Fibroblast of lung (primary cell): ENCODE data around the gene BFSP2. TPM values are rescaled to one million over a fixed set of nuclear protein-coding genes. Genes with fewer than 3 reads are reported as not detected.
"Not testable (repeated sequence)": the region's sequence is repeated elsewhere in the genome, so short reads cannot be mapped to it uniquely, and the experiment has no call there.

Experiments used
- DNase-seq, 2 donors: peaks; one replicate each; pipeline versions ENCODE4 v3.0.0 to v3.0.0-alpha.2; 2010; ENCODE audit warnings: low read depth in 2 of 2
- H2AFZ ChIP-seq: 2 replicates; pipeline ENCODE4 v1.5.1; 2012; ENCODE audit warnings: low read length, control low read depth, inconsistent platforms
- H3K27ac ChIP-seq: 2 replicates; pipeline ENCODE4 v1.5.1; 2011; ENCODE audit warnings: low read length, control low read depth; ENCODE audit not compliant: insufficient read depth
- H3K27me3 ChIP-seq: 2 replicates; pipeline ENCODE4 v1.5.1; 2011; ENCODE audit warnings: mild to moderate bottlenecking, low read length; ENCODE audit not compliant: control insufficient read depth, insufficient read depth
- H3K36me3 ChIP-seq: 2 replicates; pipeline ENCODE4 v1.5.1; 2011; ENCODE audit warnings: low read length; ENCODE audit not compliant: control insufficient read depth, insufficient read depth
- H3K4me1 ChIP-seq: 2 replicates; pipeline ENCODE4 v1.5.1; 2011; ENCODE audit warnings: low read length; ENCODE audit not compliant: control insufficient read depth, insufficient read depth; ENCODE audit errors: extremely low read depth
- H3K4me2 ChIP-seq: 2 replicates; pipeline ENCODE4 v1.5.1; 2011; ENCODE audit warnings: low read length, control low read depth; ENCODE audit not compliant: insufficient read depth; ENCODE audit errors: extremely low read depth
- H3K4me3 ChIP-seq, 4 experiments: fragments of 200-600 bp in 1 of 4; sonication (generic) in 1 of 4; replicated peaks in 1 of 4; 2 replicates each; pipeline ENCODE4 v1.5.1; 2011 to 2016; ENCODE audit warnings: low read length in 4 of 4, low read depth in 3 of 4, mild to moderate bottlenecking in 3 of 4, control low read depth in 2 of 4, inconsistent platforms in 1 of 4, mixed read lengths in 1 of 4; ENCODE audit not compliant: insufficient read depth in 1 of 4; ENCODE audit errors: control extremely low read depth in 1 of 4
- H3K79me2 ChIP-seq: 2 replicates; pipeline ENCODE4 v1.5.1; 2012; ENCODE audit warnings: mild to moderate bottlenecking, low read length, inconsistent platforms; ENCODE audit not compliant: control insufficient read depth, insufficient read depth
- H3K9ac ChIP-seq: 2 replicates; pipeline ENCODE4 v1.5.1; 2011; ENCODE audit warnings: mild to moderate bottlenecking, low read length, control low read depth; ENCODE audit not compliant: insufficient read depth
- H3K9me3 ChIP-seq: 2 replicates; pipeline ENCODE4 v1.5.1; 2012; ENCODE audit warnings: low read depth, low read length; ENCODE audit not compliant: control insufficient read depth, insufficient read depth
- H4K20me1 ChIP-seq: 2 replicates; pipeline ENCODE4 v1.5.1; 2011; ENCODE audit warnings: low read length; ENCODE audit not compliant: control insufficient read depth, insufficient read depth; ENCODE audit errors: extremely low read depth
- EZH2 ChIP-seq: IDR thresholded peaks from 2 replicates; pipeline ENCODE4 v1.5.1; 2012; ENCODE audit warnings: low read length, control low read depth, mild to moderate bottlenecking; ENCODE audit errors: missing control alignments
- polyA plus RNA-seq, 2 donors: library from polyadenylated mRNA; depleted of rRNA in 1 of 2; stranded (reverse) in 1 of 2; unstranded in 1 of 2; fragments of >200 nt; gene quantifications; 2 replicates each; pipeline ENCODE4 v1.2.1, GENCODE V29; 2011 to 2012; ENCODE audit warnings: missing spikeins in 1 of 2
- total RNA-seq: library from RNA; depleted of rRNA; stranded (reverse); fragments of >200 nt; gene quantifications from 2 replicates; pipeline ENCODE4 v1.2.1, GENCODE V29; 2014
- TF ChIP-seq, protein P1 (sequence below), 2 donors: IDR thresholded peaks in 1 of 2; conservative IDR thresholded peaks in 1 of 2; 1 replicate in 1 of 2; 2 replicates in 1 of 2; pipeline ENCODE4 v1.5.1; 2011 to 2012; ENCODE audit warnings: low read length in 2 of 2, control low read depth in 1 of 2, inconsistent platforms in 1 of 2, low read depth in 1 of 2, mild to moderate bottlenecking in 1 of 2

Gene BFSP2
- total and polyA plus RNA-seq, 2 donors (not counting 1 experiment from before 2014, with no cell fraction given): not detected

DNA sequence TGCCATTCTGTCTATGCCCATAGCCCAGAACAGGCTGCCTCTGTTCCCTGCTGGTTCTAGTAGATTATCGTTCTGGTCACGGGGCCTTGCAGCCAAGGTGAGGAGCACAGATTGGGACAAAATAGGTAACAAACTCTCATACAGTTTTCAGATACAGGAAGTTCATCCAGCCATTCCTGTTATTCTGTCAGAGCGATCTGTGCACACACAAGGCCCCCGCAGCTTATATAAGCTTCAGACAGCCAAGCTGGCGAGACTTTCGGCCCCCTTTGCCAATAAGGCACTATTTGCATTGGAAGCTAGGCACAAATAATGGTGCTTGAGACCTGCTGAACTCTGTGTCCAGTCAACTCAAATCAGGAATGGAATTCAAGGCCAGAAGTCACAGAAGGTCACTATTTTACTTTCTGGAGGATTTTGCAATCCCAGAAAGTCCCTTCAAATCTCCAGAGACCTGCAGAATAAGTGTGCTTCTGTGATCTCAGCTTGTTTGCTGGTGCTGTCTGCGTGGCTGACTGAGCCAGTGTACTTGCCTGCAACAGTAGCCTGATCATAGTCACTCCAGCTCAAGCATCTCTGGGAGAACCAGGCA lies 69.4 kb downstream of the BFSP2 start:
- no peaks in the 10 kb centered on the region for H3K27me3 ChIP-seq
- no peaks in the 10 kb centered on the region for H3K36me3 ChIP-seq
- no peaks in the 10 kb centered on the region for H4K20me1 ChIP-seq
- H3K9ac ChIP-seq: no peak overlapping the region
- TF ChIP-seq EZH2: no peak
- TF ChIP-seq, protein P1, sequence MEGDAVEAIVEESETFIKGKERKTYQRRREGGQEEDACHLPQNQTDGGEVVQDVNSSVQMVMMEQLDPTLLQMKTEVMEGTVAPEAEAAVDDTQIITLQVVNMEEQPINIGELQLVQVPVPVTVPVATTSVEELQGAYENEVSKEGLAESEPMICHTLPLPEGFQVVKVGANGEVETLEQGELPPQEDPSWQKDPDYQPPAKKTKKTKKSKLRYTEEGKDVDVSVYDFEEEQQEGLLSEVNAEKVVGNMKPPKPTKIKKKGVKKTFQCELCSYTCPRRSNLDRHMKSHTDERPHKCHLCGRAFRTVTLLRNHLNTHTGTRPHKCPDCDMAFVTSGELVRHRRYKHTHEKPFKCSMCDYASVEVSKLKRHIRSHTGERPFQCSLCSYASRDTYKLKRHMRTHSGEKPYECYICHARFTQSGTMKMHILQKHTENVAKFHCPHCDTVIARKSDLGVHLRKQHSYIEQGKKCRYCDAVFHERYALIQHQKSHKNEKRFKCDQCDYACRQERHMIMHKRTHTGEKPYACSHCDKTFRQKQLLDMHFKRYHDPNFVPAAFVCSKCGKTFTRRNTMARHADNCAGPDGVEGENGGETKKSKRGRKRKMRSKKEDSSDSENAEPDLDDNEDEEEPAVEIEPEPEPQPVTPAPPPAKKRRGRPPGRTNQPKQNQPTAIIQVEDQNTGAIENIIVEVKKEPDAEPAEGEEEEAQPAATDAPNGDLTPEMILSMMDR (conservative IDR thresholded peaks at IDR 0.05 in 1 of 2, IDR thresholded peaks at IDR 0.05 in 1 of 2; ENCODE audit: low read depth in 1 of 2, low read length in 2 of 2): no peak
- H3K4me3 ChIP-seq: no peak overlapping the region
- no peak overlapping the region for H2AFZ ChIP-seq
- no peaks in the 10 kb centered on the region for H3K79me2 ChIP-seq
- H3K4me1 ChIP-seq: no peaks in the 10 kb centered on the region
- H3K9me3 ChIP-seq: no peaks in the 10 kb centered on the region
- no peak overlapping the region for H3K27ac ChIP-seq
- no peak overlapping the region for H3K4me2 ChIP-seq
- DNase-seq: peak in 1 of 2 donors; percentile 14

DNA sequence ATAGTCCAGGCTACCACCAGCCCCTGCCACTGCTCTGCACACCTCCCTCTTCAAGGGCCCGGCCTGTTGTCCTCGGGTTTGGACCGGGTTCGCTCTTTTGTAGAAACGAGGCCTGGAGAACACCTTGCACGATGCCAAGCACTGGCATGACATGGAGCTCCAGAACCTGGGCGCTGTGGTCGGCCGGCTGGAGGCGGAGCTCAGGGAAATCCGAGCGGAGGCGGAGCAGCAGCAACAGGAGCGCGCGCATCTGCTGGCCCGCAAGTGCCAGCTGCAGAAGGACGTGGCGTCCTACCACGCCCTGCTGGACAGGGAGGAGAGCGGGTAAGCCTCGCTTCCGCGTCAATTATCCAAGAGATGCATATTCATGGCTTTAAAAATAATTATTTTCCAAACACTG lies 72.4 kb downstream of the BFSP2 start:
- H4K20me1 ChIP-seq: no peaks in the 10 kb centered on the region
- H3K9me3 ChIP-seq: no peaks in the 10 kb centered on the region
- H3K4me2 ChIP-seq: no peak overlapping the region
- no peak overlapping the region for H3K9ac ChIP-seq
- H3K27me3 ChIP-seq: no peaks in the 10 kb centered on the region
- peak; percentile 29 to 30 for DNase-seq
- H3K4me1 ChIP-seq: peaks cover 7% of the 10 kb centered on the region
- H2AFZ ChIP-seq: no peak overlapping the region
- no peak for TF ChIP-seq EZH2
- TF ChIP-seq, protein P1 (conservative IDR thresholded peaks at IDR 0.05 in 1 of 2, IDR thresholded peaks at IDR 0.05 in 1 of 2; ENCODE audit: low read depth in 1 of 2, low read length in 2 of 2): no peak
- H3K36me3 ChIP-seq: no peaks in the 10 kb centered on the region
- H3K4me3 ChIP-seq: no peak overlapping the region
- no peaks in the 10 kb centered on the region for H3K79me2 ChIP-seq
- no peak overlapping the region for H3K27ac ChIP-seq

DNA sequence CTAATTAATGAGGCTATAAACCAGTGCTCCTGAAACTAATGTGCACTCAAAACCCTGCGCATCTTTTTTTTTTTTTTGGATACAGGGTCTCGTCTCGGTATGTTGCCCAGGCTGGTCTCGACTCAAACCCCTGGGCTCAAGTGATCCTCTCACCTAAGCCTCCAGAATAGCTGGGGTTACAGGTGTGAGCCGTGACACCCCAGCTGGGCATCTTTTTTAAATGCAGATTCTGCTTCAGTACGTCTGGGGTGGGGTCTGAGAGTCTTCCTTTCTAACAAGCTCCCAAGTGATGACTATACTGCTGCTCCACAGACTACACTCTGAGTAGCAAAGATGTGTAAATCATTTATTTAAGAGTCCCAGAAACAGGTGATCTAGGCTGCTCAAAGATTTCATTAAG lies 73.0 kb downstream of the BFSP2 start:
- H3K4me2 ChIP-seq: no peak overlapping the region
- TF ChIP-seq, protein P1 (conservative IDR thresholded peaks at IDR 0.05 in 1 of 2, IDR thresholded peaks at IDR 0.05 in 1 of 2; ENCODE audit: low read depth in 1 of 2, low read length in 2 of 2): no peak
- TF ChIP-seq EZH2: no peak
- no peak overlapping the region for H3K27ac ChIP-seq
- no peak for DNase-seq
- no peaks in the 10 kb centered on the region for H3K27me3 ChIP-seq
- H3K4me3 ChIP-seq: no peak overlapping the region
- H4K20me1 ChIP-seq: no peaks in the 10 kb centered on the region
- H3K9ac ChIP-seq: no peak overlapping the region
- H3K4me1 ChIP-seq: peaks cover 7% of the 10 kb centered on the region
- no peaks in the 10 kb centered on the region for H3K9me3 ChIP-seq
- H3K79me2 ChIP-seq: no peaks in the 10 kb centered on the region
- no peaks in the 10 kb centered on the region for H3K36me3 ChIP-seq
- H2AFZ ChIP-seq: no peak overlapping the region

DNA sequence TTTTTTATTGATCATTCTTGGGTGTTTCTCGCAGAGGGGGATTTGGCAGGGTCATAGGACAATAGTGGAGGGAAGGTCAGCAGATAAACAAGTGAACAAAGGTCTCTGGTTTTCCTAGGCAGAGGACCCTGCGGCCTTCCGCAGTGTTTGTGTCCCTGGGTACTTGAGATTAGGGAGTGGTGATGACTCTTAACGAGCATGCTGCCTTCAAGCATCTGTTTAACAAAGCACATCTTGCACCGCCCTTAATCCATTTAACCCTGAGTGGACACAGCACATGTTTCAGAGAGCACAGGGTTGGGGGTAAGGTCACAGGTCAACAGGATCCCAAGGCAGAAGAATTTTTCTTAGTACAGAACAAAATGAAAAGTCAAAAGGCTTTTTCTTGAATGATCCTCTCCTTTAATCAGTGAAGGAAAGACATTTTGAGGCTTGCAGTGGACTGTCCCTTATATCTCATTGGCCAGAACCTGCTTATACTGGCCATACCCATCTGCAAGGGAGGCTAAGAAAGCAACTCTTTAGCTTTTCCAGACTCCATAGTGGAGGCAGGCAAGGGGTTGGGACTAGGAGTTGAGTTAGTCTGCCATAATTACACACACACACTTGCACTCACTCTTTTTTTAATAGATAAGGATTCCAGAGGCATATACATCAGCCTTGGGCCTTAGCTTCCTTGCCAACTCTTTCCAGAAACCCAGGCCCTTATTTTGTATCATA lies 73.8 kb downstream of the BFSP2 start:
- peak overlapping the region; percentile 38 for H2AFZ ChIP-seq
- DNase-seq, H3K4me3 ChIP-seq, H3K27me3 ChIP-seq, H4K20me1 ChIP-seq, H3K27ac ChIP-seq, H3K36me3 ChIP-seq, H3K9ac ChIP-seq, H3K4me1 ChIP-seq, H3K79me2 ChIP-seq, H3K9me3 ChIP-seq, H3K4me2 ChIP-seq: not testable (repeated sequence)
